GM18867 (cell line): Measurements from ENCODE around the gene TST.
A peak's percentile ranks its signal among the peaks of the same experiment; 100 is the strongest.

Experiments
- ATAC-seq: cut with Tn5 transposase; IDR thresholded peaks from one replicate; pipeline ENCODE4 v1.9.1; 2021; ENCODE audit warnings: mild to moderate bottlenecking, moderate library complexity; ENCODE audit not compliant: unreplicated experiment

TST gene

DNA sequence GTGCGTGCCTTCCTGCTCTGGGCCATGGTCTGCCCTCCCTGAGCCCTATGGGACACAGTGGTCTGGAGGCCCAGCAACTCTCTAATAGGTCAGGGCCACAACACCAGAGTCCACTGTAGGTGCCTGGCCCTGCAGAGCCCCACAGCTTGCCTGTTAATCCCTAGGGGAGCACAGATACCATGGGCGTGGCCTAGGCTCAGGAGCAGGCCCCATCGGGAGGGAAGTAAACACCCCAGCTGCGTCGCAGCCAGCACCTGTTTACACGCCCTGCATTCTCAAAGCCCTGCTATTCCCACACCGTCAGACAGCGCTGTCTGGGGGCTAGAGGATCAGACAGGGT, 34.8 kb upstream of the TST start:
- no peak for ATAC-seq

DNA sequence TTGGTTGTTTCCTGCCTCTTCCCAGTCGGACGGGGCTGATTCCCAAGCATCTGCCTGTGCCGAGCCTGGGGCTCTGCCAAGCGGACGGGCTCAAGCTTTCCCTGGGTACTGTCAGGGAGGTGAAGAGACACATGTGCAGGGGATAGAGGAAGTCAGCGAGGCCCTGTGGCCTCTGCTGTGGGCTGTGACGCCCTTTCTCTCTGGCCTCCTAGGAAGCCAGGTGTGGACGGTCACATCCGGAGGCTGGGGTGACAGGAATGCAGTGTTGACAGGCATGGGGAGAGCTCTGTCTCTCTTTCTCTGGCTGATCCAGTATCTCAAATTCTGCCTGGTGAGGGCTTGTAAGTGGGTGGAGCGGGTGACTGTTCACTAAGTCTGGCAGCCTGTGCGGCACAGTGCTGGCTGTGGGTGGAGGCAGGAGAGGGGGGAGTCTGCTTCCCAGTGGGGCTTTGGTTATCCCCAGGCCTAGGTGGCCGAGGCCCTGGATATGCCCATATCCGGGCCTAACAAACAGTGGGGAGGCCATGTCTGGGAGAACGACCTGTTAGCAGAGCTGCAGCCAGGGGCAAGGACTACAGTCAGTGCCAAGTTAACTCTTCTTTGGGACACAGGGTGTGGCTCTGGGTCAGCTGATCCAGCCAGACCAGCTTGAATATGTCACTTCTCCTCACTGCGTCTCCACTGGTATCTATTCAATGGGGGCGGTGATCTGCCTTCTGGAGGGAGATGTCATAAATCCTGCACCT, 34.2 kb upstream of the TST start:
- no peak for ATAC-seq

DNA sequence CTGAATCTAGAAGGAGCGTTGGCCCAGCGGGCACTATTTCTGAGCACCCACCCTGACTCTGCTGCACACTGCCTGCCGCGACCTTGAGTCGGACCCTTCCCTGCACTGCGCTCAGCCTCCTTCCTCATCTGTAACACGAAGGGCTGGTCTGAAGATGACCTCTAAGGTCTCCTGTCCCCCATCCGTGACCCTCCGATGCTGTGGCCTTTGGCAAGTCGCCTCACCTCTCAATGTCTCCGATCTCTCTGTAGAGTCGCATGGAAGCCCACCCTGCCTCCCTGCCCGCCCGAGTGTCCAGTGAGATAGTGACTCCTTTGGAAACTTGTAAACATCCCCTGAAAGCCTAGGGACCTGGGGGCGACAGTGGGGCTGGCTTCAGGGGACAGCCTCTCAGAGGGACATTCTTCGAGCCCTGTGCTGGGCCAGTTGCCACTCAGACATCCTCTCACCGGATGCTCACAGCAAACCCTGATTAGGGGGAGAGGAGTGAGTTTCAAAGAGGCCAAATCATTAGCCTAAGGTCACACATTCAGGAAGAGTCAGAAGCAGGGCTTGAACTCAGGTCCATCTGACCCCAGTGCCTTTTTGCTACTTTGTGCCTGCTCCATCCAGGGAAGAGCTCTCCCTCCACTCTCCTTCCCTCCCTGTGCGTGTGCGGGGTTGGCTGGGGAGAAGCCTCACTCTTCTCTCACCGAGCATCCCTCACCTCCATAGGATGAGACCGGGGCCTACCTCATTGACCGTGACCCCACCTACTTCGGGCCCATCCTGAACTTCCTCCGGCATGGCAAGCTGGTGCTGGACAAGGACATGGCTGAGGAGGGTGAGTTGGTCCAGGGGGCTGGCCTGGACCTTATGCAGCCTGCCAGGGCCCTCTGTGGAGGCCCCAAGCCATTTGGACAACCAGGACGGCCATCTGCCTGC, 33.4 kb upstream of the TST start:
- no peak for ATAC-seq

DNA sequence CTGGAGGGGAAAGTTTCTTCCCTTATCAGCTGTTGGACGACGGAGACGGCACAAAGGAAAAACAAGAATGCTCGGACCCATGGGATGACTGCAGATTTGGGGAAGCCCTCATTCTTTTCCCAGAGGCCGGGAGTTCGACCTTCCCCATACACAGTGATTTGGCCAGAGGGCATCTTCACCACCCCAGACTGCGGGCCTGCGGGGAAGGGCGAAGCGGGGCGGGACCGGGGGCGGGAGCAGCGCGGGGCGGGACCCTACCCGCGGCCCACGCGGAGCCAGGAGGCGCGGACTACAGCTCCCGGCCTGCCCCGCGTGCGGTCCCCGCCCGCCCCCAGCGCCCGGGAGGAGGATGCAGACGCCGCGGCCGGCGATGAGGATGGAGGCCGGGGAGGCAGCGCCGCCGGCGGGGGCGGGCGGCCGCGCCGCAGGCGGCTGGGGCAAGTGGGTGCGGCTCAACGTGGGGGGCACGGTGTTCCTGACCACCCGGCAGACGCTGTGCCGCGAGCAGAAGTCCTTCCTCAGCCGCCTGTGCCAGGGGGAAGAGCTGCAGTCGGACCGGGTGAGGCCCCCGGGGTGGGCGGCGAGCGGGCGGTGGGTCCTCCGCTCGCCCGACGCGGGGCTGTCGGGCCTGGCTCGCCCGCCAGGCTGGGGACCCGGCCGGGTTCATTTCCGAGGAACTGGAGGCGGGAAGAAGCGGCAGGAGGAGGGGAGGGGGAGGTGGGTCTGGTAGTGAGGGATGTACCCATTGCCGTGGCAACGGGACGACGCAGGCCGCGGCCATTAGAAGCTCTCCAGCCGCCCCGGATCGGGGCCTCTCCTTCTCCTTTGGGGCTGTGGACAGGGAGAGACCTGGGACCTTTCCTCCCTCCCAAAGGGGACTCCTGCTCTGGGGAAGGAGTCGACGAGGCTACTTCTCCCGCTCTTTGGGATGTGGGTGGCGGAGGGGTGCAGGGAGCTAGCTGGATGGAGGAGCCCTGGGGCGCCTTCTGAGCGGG, 32.4 kb upstream of the TST start, which contains the start of gene KCTD17:
TSS of gene KCTD17 (plus strand) at position 352 of the 995 bp plus-strand sequence. CDS start at position 371, 19 bp downstream.
- ATAC-seq = peak; percentile 83

DNA sequence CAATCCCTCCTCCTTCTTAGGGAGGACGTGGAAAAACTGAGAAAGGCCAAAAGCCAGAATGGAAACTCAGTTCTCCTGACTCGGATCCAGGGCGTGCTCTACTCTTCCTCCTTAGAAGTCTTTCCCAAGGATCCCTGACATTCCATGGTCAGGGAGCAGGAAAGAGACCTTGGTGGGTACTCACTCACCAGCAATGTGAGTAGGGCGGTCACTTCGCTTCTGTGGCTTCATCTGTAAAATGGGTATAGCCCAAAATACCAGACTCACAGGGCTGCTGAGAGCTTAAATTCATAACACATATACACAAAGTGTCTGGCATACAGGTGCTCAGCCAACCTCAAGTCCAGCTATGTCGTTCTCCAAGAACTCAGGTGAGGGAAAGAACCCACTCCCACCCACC, 31.7 kb upstream of the TST start:
- ATAC-seq = no peak

DNA sequence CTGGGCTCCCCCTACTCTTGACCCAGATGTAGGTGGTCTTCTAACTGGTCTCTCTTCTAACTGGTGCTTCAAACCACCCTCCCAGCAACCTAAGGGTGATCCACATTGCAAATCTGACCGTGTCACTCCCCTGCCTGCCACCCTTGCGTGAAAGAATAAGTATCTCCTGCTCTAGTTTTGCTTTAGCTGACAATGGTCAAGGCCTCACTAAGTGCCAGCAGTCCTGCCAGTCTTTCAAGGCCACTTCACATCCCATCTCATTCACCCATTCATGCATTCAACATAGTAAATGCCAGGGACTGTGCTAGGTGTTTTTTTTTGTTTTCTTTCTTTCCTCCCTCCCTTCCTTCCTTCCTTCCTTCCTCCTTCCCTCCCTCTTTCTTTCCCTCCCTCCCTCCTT, 30.0 kb upstream of the TST start:
- ATAC-seq = no peak

DNA sequence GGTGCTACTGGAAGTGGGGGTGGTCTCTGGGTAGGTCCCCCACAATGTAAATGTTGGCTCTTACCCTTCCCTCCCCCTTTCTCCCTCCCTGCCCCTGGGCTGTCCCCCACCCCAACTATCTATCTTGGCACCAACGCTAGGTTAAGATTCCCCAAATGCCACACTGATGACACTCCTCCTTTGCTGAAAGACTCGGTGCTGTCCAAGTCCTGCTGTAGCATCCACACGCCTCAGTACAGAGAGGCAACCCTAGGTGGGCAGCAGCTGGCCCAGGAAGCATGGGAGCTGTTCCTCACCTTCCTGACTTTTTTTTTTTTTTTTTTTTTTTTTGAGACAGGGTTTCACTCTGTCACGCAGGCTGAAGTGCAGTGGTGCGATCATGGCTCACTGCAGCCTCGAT, 28.9 kb upstream of the TST start:
- no peak for ATAC-seq

DNA sequence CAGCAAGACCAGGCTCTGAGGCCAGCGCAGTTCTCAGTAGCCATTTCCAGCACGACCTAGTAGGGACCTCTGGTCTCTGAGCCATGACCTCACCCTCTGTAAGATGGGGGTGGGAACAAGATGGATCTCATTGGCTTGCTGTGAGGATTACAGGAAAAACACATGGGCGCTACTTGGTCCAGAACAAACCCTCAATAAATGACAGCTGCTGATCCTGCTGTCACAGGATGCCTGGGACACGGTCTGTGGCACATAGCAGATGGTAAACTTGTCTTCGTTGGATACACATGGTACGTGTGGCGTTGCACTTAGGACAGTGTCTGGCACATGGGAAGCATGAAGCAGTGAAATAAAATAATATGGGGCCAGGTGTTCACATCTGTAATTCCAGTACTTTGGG, 27.8 kb upstream of the TST start:
- ATAC-seq = no peak

DNA sequence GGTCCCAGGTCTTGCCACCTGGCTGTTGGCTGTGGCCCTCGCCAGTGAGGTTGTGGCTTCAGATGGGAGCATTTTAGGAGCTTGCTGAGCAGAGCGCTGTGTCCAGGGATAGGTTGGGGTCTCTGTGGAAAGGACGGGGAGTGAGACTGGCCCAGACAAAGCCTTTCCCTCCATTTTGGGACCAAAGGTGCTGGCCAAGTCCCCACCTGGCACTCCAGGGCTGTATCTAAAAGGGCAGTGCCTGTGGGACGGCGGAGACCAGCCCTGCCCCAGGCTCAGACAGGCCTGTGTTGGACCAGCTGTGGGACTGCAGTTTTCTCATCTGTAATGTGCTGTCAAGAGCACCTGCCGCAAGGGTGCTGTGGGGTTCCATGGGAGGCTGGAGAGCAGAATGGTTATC, 27.3 kb upstream of the TST start:
- ATAC-seq = no peak

DNA sequence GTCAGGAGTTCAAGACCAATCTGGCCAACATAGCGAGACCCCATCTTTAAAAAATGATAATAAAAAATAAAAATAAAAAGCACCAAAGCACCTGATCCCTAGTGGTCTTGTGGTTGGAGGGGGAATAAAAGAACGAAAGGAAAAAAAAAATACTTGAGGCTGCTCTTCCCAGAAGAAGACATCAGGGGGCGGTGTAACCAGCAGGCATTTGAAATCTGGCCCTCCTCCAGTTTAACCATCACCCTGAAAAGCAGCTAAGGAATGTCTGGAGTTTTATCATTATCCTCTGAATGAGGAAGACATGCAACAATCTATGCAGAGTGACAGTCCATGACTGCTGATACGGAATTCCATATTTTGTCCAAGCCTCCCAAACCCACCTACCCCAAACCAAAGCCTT, 26.7 kb upstream of the TST start:
- ATAC-seq = no peak

DNA sequence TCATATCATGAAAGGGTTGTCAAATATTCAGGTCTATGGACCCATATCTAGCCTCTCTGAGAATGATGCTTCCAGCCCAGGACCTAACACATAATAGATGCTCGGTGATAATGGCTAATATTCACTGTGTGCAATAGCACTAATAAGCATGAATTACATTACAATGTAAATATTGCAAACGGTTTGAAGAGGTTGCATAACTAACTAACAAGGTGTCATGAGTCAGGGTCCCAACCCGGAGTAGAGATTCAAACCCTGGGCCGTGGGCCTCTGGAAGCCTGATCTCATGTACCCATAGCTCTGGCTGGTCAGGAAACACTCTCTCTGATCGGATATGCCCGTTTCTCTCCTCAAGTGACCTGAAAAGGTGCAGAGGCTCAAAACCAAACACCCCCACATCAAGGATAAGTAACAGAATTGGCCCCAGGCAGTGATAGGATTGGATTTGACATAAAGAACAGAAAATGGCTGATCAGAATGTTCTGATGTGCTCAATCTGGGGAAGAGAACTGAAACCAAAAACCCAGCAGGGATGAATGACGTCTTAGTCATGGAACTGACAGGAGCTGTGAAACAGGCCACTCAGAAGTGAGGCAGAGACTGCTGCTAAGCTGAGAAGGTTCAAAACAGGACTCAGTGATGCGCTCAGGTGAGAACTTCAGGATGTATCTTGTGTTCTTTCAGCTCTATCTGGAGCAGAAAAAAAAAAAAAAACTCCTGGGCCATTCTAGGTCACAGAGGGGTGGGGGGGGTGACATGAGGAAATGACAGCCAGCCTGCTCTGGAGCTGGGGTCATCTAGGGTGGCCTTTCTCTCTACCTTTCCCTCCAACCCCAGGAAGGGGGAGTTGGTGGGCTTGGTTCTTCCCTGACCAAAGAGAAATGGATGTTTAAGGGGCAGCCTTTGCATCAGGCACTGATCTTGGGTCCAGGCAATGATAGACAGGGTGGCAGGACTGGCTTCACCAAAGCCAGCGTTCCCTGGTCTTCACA, 25.7 kb upstream of the TST start:
- no peak for ATAC-seq

DNA sequence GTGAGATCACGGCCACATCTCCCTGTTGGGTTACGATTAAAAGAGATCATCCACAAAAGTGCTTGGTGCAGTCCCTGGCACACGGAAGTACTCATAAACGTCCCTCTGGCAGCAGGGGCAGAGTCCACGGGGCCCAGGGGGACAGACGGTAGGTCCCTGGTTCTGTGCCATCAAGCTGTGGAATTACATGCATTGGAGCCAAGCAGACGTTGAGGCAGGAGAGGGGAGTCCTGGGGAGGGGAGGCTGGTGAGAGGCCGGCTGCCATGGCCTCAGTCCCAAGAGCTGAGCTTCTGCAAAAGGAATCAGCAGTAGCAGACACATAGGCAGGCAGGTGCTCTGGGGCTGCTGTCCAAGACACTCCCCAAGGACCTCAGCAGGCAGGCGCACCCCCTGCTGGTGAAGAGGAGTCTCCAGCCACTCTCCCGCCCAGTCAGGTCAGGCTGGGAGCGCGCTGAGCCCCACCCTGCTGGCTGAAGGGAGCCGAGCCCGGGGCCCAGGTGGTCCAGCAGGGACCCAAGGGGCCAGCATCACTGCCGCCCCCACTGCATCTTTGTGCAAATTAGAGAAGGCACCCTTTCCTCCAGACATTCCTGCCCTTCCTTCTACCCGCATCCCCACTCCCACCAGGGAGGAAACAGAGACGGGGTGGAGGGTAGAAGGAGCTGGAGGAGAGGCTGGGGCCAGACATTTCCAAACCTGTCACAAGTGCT, 24.7 kb upstream of the TST start:
- ATAC-seq = peak; percentile 70

DNA sequence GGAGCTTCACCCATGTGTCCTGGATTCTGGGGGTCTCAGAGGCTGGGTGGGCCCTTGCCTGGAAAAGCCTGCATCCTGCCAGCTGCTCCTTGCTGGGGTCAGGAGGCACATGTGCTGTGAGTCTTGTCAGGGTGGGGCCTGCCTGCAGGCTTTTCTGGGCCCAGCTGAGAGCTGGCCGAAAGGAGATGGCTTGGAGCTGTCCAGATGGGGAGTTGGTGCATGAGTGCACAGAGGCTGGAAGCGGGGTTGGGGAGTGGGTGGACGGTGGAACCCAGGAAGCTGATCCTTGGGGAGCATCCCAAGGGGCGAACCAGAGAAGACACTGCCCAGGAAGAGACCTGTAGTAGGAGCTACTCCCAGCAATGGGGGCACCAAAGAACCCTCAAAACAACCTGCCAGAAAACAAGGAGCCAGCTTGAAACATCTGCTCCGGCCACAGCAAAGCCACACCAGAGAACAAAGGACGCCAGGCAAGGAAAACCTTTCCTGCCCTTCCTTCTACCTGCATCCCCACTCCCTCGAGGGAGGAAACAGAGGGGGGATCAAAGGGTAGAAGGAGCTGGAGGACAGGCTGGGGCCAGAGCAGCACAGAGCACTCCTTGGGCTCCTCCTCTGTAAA, 24.1 kb upstream of the TST start:
- no peak for ATAC-seq

DNA sequence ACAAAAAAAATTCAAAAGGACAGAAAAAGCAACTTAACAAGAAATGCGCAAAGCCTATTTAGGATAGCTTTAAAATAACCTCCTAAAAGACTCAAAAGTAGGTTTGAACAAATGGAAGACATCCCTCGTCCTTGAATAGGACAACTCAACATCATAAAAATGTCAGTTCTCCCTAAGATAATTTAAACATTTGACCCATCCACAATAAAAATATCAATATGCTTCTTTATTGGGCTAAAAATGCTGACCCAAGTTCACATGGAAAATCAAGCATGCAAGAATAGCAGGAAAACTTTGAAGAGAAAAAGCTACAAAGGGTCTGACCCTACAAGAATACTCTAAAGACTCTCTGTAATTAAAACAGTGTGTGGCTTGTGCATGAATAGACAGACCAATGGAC, 20.2 kb upstream of the TST start:
- ATAC-seq = no peak

DNA sequence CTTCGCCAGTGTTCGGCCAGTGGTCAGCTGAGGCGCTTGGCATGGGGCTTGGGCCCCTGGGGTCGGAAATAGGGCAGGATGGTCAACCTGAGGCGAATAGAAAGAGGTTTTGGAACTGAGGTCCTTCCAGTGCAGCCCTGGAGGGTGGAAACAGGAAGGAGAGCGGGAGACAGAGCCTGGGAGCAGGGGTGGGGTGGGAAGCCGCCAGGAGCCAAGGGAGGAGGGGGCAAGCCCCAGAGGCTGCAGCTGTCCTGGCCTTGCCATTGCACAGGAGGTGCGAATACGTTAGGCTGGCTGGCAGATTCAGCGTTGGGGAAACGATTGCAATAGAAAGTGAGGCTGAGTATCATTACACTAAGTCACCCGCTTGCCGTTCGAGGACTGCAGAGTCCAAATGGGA, 18.4 kb upstream of the TST start:
- no peak for ATAC-seq

DNA sequence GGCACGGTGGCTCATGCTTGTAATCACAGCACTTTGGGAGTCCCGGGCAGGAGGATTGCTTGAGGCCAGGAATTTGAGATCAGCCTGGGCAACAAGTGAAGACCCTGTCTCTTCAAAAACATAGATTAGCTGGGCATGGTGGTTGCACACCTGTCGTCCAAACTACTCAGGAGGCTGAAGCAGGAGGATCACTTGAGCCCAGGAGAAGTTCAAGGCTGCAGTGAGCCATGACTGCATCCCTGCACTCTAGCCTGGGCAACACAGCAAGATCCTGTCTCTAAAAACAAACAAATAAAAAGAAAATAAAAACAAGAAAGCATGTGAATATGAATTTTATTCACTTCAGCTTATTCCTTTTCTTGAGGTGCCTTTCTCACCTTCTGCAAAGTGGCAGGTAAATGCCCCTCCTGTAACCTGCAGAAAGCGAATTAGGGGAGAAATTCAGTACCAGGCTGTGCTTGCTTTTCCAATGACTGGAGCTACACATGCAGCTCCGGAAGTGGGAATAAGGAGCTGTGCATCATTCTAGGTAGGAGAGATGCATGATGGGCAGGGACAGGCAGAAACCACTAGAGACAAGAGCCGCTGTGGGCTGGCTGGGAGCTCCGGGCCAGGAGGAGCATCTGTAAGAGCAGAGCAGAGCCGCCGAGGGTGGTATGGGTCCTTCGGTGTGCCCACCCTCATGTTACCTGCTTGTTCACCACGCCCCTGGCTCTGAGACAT, 17.6 kb upstream of the TST start:
- ATAC-seq = no peak

DNA sequence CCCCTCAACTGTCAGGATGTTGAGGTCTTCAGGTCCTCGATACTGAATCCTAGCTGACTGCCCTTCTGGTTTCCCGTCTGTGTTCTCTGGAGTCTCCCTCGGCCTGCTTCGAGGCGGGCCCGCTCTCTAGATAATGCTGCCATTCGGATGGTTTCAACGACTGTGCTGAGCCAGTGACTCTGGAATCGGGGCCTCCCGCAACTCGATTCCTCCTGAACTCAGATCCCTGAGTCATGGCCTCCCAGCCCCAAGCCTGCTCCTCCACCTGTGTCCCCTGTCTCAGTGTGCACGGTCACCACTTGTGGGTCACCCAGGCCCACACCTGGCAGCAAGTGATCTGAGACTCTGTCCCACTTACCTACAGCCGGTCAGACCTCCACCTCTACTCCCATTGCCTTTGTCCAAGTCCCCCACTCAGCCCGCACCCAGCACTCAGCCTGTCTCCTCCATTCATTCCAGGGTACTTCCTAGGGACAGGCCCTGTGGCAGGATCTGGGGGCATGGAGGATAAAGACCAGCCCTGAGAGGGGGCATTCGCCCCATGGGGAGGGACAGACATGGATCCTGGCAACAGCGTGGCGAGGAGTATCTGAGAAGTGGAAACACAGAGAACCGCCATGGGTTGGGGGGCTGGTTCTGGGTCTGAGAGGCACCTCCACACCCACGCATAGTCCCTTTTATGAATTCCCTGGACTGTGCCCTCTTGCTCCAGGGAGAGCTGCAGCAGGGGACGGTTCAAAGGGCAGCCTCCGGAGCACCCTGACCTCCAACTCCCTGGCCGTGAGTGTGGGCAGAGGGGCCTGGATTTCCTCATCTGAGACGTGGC, 14.6 kb upstream of the TST start:
- no peak for ATAC-seq
